Muscle of arm (tissue), 14 donors: ENCODE measurements around the gene GIGYF1. TPM values are rescaled to one million over a fixed set of nuclear protein-coding genes. Genes with fewer than 3 reads are reported as not detected.
"Not testable (repeated sequence)": the region's sequence is repeated elsewhere in the genome, so short reads cannot be mapped to it uniquely, and the experiment has no call there.

Source experiments
- DNase-seq: peaks from one replicate; pipeline ENCODE4 v3.0.0-alpha.2; 2013
- long read RNA-seq, 11 donors: transcript quantifications; one replicate each; lab custom pipeline, GENCODE V29; 2026
- polyA plus RNA-seq, 12 donors: library from polyadenylated mRNA; unstranded; fragments of 120-200 nt; gene quantifications; one replicate each; pipeline ENCODE4 v1.2.1, GENCODE V29; 2013; ENCODE audit not compliant: insufficient read length in 12 of 12

The GIGYF1 gene
- polyA plus RNA-seq, result 100 to 1,000 TPM in 1 of 12 donors, 10 to 100 TPM in 11; 18.8 to 473 (median 27.5) TPM
- long read RNA-seq, donor 1, result 0 reads
- long read RNA-seq, donor 2, result 0 reads
- long read RNA-seq, donor 3, result 0 reads
- long read RNA-seq, donor 4, result 0 reads
- long read RNA-seq, donor 5, result 0 reads
- long read RNA-seq, donor 6, result 0 reads
- long read RNA-seq, donor 7, result 0 reads
- long read RNA-seq, donor 8, result 0 reads
- long read RNA-seq, donor 9, result 0 reads
- long read RNA-seq, donor 10, result 0 reads
- long read RNA-seq, donor 11, result 0 reads

GRCh38 chr7:100694098-100694745 is at the start of gene GIGYF1:
GIGYF1 (minus strand) TSS chr7:100694250; CDS start chr7:100688238, 6,012 bp downstream.
- peak; percentile 67 for DNase-seq

- no peak for DNase-seq
Measured at GRCh38 chr7:100739934-100740333, 45.9 kb upstream of the GIGYF1 start.

- no peak for DNase-seq
Measured at GRCh38 chr7:100736671-100737070, 42.6 kb upstream of the GIGYF1 start.

- DNase-seq, result no peak
Measured at GRCh38 chr7:100735730-100736129, 41.7 kb upstream of the GIGYF1 start.

GRCh38 chr7:100731937-100732636 is 38.0 kb upstream of the GIGYF1 start:
- DNase-seq, result no peak

- DNase-seq, result no peak
Measured at GRCh38 chr7:100730136-100730800, 36.2 kb upstream of the GIGYF1 start.

GRCh38 chr7:100728196-100728595 is 34.1 kb upstream of the GIGYF1 start:
- no peak for DNase-seq

- DNase-seq, result peak; percentile 75
Measured at GRCh38 chr7:100726996-100727761, 33.1 kb upstream of the GIGYF1 start.

GRCh38 chr7:100724364-100724763 is 30.3 kb upstream of the GIGYF1 start:
- DNase-seq, result not testable (repeated sequence)

GRCh38 chr7:100723732-100724275 is 29.8 kb upstream of the GIGYF1 start:
- DNase-seq, result no peak

GRCh38 chr7:100722480-100723212 is 28.6 kb upstream of the GIGYF1 start:
- no peak for DNase-seq

- no peak for DNase-seq
Measured at GRCh38 chr7:100721505-100721812, 27.4 kb upstream of the GIGYF1 start.

- DNase-seq, result no peak
Measured at GRCh38 chr7:100720671-100721504, 26.8 kb upstream of the GIGYF1 start.

GRCh38 chr7:100720279-100720670 is 26.2 kb upstream of the GIGYF1 start, which contains the start of gene EPO:
EPO (plus strand) TSS chr7:100720468; CDS start chr7:100720981, 513 bp downstream.
- no peak for DNase-seq

- DNase-seq, result no peak
Measured at GRCh38 chr7:100719523-100720278, 25.7 kb upstream of the GIGYF1 start.

- not testable (repeated sequence) for DNase-seq
Measured at GRCh38 chr7:100717073-100717472, 23.0 kb upstream of the GIGYF1 start.

GRCh38 chr7:100714725-100715124 is 20.7 kb upstream of the GIGYF1 start:
- no peak for DNase-seq

GRCh38 chr7:100711369-100711768 is 17.3 kb upstream of the GIGYF1 start:
- no peak for DNase-seq

GRCh38 chr7:100710452-100710851 is 16.4 kb upstream of the GIGYF1 start:
- no peak for DNase-seq
